Glutamatergic neuron (in vitro differentiated cells): ENCODE data around the gene VPS9D1. TPM values are rescaled to one million over a fixed set of nuclear protein-coding genes. Genes with fewer than 3 reads are reported as not detected.

Experiments used
- DNase-seq: peaks from one replicate; pipeline ENCODE4 v3.0.0; 2022
- H3K27ac Mint-ChIP-seq: one replicate; pipeline ENCODE4 v1.8.0; 2020; ENCODE audit warnings: mild to moderate bottlenecking, mixed read lengths, inconsistent platforms; ENCODE audit not compliant: unreplicated experiment
- H3K27me3 Mint-ChIP-seq: one replicate; pipeline ENCODE4 v1.8.0; 2020; ENCODE audit warnings: mild to moderate bottlenecking, moderate library complexity, mixed read lengths, inconsistent platforms; ENCODE audit not compliant: unreplicated experiment
- H3K36me3 Mint-ChIP-seq: one replicate; pipeline ENCODE4 v1.8.0; 2020; ENCODE audit warnings: mild to moderate bottlenecking, mixed read lengths, inconsistent platforms; ENCODE audit not compliant: unreplicated experiment
- H3K4me1 Mint-ChIP-seq: one replicate; pipeline ENCODE4 v1.8.0; 2020; ENCODE audit warnings: mild to moderate bottlenecking, low read depth, mixed read lengths, inconsistent platforms; ENCODE audit not compliant: unreplicated experiment
- H3K4me3 Mint-ChIP-seq: one replicate; pipeline ENCODE4 v1.8.0; 2020; ENCODE audit warnings: mild to moderate bottlenecking, mixed read lengths, inconsistent platforms; ENCODE audit not compliant: unreplicated experiment
- H3K9me3 Mint-ChIP-seq: one replicate; pipeline ENCODE4 v1.8.0; 2020; ENCODE audit warnings: mild to moderate bottlenecking, moderate library complexity, mixed read lengths, inconsistent platforms; ENCODE audit not compliant: unreplicated experiment
- total RNA-seq: library from RNA; stranded (reverse); fragmentation: NEBNext Ultra II Directional; extraction: Animal tissue kit (Norgen Biotek cat#: 25700); gene quantifications from one replicate; pipeline ENCODE4 v1.2.1, GENCODE V29; 2021; ENCODE audit not compliant: unreplicated experiment
- TF ChIP-seq, protein P1 (sequence below): fragments of 200-600 bp; sonication (generic); IDR thresholded peaks from one replicate; pipeline ENCODE4 v1.5.0; 2021; ENCODE audit not compliant: partially characterized antibody, unreplicated experiment

Gene VPS9D1
- total RNA-seq, 1 donor from 2014 or later: 19.5 TPM

- no peak overlapping the region for H3K4me3 Mint-ChIP-seq
Observed at GRCh38 chr16:89746043-89746442, 25.3 kb upstream of the VPS9D1 start.

GRCh38 chr16:89744813-89745212 is 24.1 kb upstream of the VPS9D1 start:
- no peaks in the 10 kb centered on the region for H3K4me1 Mint-ChIP-seq
- TF ChIP-seq, protein P1, sequence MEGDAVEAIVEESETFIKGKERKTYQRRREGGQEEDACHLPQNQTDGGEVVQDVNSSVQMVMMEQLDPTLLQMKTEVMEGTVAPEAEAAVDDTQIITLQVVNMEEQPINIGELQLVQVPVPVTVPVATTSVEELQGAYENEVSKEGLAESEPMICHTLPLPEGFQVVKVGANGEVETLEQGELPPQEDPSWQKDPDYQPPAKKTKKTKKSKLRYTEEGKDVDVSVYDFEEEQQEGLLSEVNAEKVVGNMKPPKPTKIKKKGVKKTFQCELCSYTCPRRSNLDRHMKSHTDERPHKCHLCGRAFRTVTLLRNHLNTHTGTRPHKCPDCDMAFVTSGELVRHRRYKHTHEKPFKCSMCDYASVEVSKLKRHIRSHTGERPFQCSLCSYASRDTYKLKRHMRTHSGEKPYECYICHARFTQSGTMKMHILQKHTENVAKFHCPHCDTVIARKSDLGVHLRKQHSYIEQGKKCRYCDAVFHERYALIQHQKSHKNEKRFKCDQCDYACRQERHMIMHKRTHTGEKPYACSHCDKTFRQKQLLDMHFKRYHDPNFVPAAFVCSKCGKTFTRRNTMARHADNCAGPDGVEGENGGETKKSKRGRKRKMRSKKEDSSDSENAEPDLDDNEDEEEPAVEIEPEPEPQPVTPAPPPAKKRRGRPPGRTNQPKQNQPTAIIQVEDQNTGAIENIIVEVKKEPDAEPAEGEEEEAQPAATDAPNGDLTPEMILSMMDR: no peak
- H3K27ac Mint-ChIP-seq: no peak overlapping the region
- no peaks in the 10 kb centered on the region for H3K27me3 Mint-ChIP-seq
- no peaks in the 10 kb centered on the region for H3K36me3 Mint-ChIP-seq
- H3K9me3 Mint-ChIP-seq: peaks cover 3% of the 10 kb centered on the region
- DNase-seq: no peak
- no peak overlapping the region for H3K4me3 Mint-ChIP-seq

More at GRCh38 chr16:89746043-89746442, 25.3 kb upstream of the VPS9D1 start:
- no peaks in the 10 kb centered on the region for H3K36me3 Mint-ChIP-seq
- H3K4me1 Mint-ChIP-seq: no peaks in the 10 kb centered on the region
- no peaks in the 10 kb centered on the region for H3K27me3 Mint-ChIP-seq
- H3K27ac Mint-ChIP-seq: no peak overlapping the region
- H3K9me3 Mint-ChIP-seq: peaks cover 3% of the 10 kb centered on the region
- peak; percentile 31 for DNase-seq
- TF ChIP-seq, protein P1: no peak

GRCh38 chr16:89742948-89743347 is 22.2 kb upstream of the VPS9D1 start:
- Mint-ChIP-seq H3K27ac (no peak overlapping the region), H3K36me3 (peaks cover under 1% of the 10 kb centered on the region), H3K4me1 (no peaks in the 10 kb centered on the region), H3K27me3 (no peaks in the 10 kb centered on the region), H3K9me3 (peaks cover 1% of the 10 kb centered on the region), H3K4me3 (no peak overlapping the region)
- TF ChIP-seq, protein P1: no peak
- DNase-seq: no peak

DNA sequence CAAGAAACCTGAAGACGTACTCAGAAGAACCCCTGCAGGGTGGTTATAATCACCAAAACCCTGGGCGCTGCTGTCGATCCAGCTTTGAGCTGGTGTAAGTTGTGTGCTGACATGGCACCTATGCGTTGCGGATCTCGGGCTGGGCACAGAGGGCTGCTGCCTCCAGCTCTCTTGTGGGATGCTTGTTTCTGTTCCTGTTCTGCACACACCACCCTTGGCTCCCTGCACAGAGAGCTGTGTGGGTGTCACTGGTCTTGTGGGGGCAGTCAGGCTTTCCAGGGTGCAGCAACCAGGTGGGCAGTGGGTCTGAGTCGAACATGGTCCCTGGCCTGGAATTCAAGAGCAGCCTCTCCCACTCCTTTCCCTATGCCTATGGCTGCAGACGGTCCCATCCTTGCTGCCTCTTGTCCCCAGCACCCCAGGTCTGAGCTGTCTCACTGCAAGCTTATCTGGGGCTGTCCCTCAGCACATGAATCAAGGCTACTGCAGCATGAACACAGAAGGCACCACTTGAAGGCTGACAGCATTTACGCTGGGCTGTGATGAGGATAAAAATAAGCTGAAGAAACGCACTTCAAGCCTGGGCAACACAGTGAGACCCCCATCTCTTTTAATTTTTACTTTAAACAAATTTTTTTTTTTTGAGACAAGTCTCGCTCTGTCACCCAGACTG is 20.8 kb upstream of the VPS9D1 start:
- H3K27me3 Mint-ChIP-seq: no peaks in the 10 kb centered on the region
- DNase-seq: no peak
- no peak overlapping the region for H3K27ac Mint-ChIP-seq
- H3K9me3 Mint-ChIP-seq: peaks cover 1% of the 10 kb centered on the region
- H3K36me3 Mint-ChIP-seq: peaks cover 5% of the 10 kb centered on the region
- no peaks in the 10 kb centered on the region for H3K4me1 Mint-ChIP-seq
- TF ChIP-seq, protein P1: no peak
- H3K4me3 Mint-ChIP-seq: no peak overlapping the region

GRCh38 chr16:89739383-89739782 is 18.7 kb upstream of the VPS9D1 start:
- Mint-ChIP-seq H3K4me3 (no peak overlapping the region), H3K4me1 (no peaks in the 10 kb centered on the region), H3K36me3 (peaks cover 5% of the 10 kb centered on the region), H3K27me3 (no peaks in the 10 kb centered on the region), H3K9me3 (no peaks in the 10 kb centered on the region), H3K27ac (no peak overlapping the region)
- DNase-seq: no peak
- TF ChIP-seq, protein P1: no peak
